Neuronal stem cell (in vitro differentiated cells): ENCODE data around the gene INO80E.
A peak's percentile ranks its signal among the peaks of the same experiment; 100 is the strongest.

Source experiments
- DNase-seq: peaks from one replicate; pipeline ENCODE4 v3.0.0-alpha.2; 2013; ENCODE audit warnings: low spot score
- H2AFZ ChIP-seq: one replicate; pipeline ENCODE4 v1.6.1; 2013; ENCODE audit warnings: mild to moderate bottlenecking, low read length, inconsistent platforms
- H2AK5ac ChIP-seq: 2 replicates; pipeline ENCODE4 v1.6.1; 2013; ENCODE audit warnings: low read depth, mild to moderate bottlenecking, inconsistent platforms, low read length, moderate library complexity, mixed read lengths
- H2BK120ac ChIP-seq: 2 replicates; pipeline ENCODE4 v1.6.1; 2013; ENCODE audit warnings: low read depth, mild to moderate bottlenecking, inconsistent platforms, low read length, moderate library complexity, mixed read lengths
- H2BK12ac ChIP-seq: one replicate; pipeline ENCODE4 v1.6.1; 2013; ENCODE audit warnings: low read length, inconsistent platforms
- H2BK15ac ChIP-seq: 2 replicates; pipeline ENCODE4 v1.6.1; 2013; ENCODE audit warnings: mild to moderate bottlenecking, low read length, inconsistent platforms, mixed read lengths
- H2BK5ac ChIP-seq: one replicate; pipeline ENCODE4 v1.6.1; 2013; ENCODE audit warnings: inconsistent platforms, mild to moderate bottlenecking, low read length, moderate library complexity
- H3K14ac ChIP-seq: one replicate; pipeline ENCODE4 v1.6.1; 2013; ENCODE audit warnings: low read length, inconsistent platforms
- H3K18ac ChIP-seq: 2 replicates; pipeline ENCODE4 v1.6.1; 2013; ENCODE audit warnings: low read length, inconsistent platforms
- H3K23ac ChIP-seq: 2 replicates; pipeline ENCODE4 v1.6.1; 2013; ENCODE audit warnings: low read depth, mild to moderate bottlenecking, mixed read lengths, low read length, inconsistent platforms; ENCODE audit not compliant: poor library complexity
- H3K27ac ChIP-seq: replicated peaks from 3 replicates; pipeline ENCODE4 v1.5.1; 2013; ENCODE audit warnings: low read length, inconsistent platforms
- H3K27me3 ChIP-seq, 3 experiments: 2 replicates each; pipeline ENCODE4 v1.6.1; 2013; ENCODE audit warnings: low read length in 3 of 3, mild to moderate bottlenecking in 2 of 3, inconsistent platforms in 1 of 3, low read depth in 1 of 3, mixed read lengths in 1 of 3, moderate library complexity in 1 of 3; ENCODE audit not compliant: control insufficient read depth in 3 of 3, insufficient read depth in 3 of 3
- H3K36me3 ChIP-seq, 2 donors: replicated peaks in 1 of 2; 2 replicates each; pipeline ENCODE4 v1.6.1; 2013; ENCODE audit warnings: low read length in 2 of 2; ENCODE audit not compliant: control insufficient read depth in 2 of 2, insufficient read depth in 2 of 2
- H3K4ac ChIP-seq: 2 replicates; pipeline ENCODE4 v1.6.1; 2013; ENCODE audit warnings: inconsistent platforms, mild to moderate bottlenecking, low read length, moderate library complexity
- H3K4me1 ChIP-seq, 2 donors: 1 replicate in 1 of 2; 2 replicates in 1 of 2; pipeline ENCODE4 v1.6.1; 2013; ENCODE audit warnings: low read length in 2 of 2, low read depth in 1 of 2; ENCODE audit not compliant: control insufficient read depth in 2 of 2, insufficient read depth in 1 of 2
- H3K4me2 ChIP-seq: one replicate; pipeline ENCODE4 v1.6.1; 2013; ENCODE audit warnings: mild to moderate bottlenecking, low read length, inconsistent platforms; ENCODE audit not compliant: insufficient read depth, poor library complexity, severe bottlenecking
- H3K4me3 ChIP-seq, 2 donors: 2 replicates each; pipeline ENCODE4 v1.5.1; 2013; ENCODE audit warnings: low read length in 2 of 2, mild to moderate bottlenecking in 2 of 2, inconsistent platforms in 1 of 2, moderate library complexity in 1 of 2
- H3K79me1 ChIP-seq: one replicate; pipeline ENCODE4 v1.6.1; 2013; ENCODE audit warnings: low read depth, mild to moderate bottlenecking, inconsistent platforms, low read length, moderate library complexity
- H3K9ac ChIP-seq: one replicate; pipeline ENCODE4 v1.6.1; 2013; ENCODE audit warnings: mild to moderate bottlenecking, low read depth, low read length, inconsistent platforms; ENCODE audit not compliant: poor library complexity
- H3K9me3 ChIP-seq, 2 donors: replicated peaks in 1 of 2; 2 replicates each; pipeline versions ENCODE3 to v1.6.1; 2013; ENCODE audit warnings: low read length in 2 of 2, mild to moderate bottlenecking in 2 of 2, inconsistent platforms in 1 of 2, low read depth in 1 of 2, mixed read lengths in 1 of 2, moderate library complexity in 1 of 2; ENCODE audit not compliant: control insufficient read depth in 2 of 2, insufficient read depth in 1 of 2
- H4K8ac ChIP-seq: one replicate; pipeline ENCODE4 v1.6.1; 2013; ENCODE audit warnings: low read depth, mild to moderate bottlenecking, inconsistent platforms, low read length, moderate library complexity
- H4K91ac ChIP-seq: one replicate; pipeline ENCODE4 v1.6.1; 2013; ENCODE audit warnings: low read length, low read depth, mild to moderate bottlenecking, inconsistent platforms; ENCODE audit not compliant: poor library complexity
- WGBS, 2 donors: extraction: QIAGEN DNeasy Blood & Tissue Kit; methylation state at CpG; one replicate each; pipeline ENCODE4 v1.1.7; 2013; ENCODE audit warnings: missing lambda C conversion rate in 2 of 2, mixed read lengths in 1 of 2; ENCODE audit not compliant: insufficient read length in 2 of 2, insufficient replicate concordance in 1 of 2; ENCODE audit errors: extremely low coverage in 2 of 2; 5-methylcytosine and 5-hydroxymethylcytosine counted together

INO80E gene

DNA sequence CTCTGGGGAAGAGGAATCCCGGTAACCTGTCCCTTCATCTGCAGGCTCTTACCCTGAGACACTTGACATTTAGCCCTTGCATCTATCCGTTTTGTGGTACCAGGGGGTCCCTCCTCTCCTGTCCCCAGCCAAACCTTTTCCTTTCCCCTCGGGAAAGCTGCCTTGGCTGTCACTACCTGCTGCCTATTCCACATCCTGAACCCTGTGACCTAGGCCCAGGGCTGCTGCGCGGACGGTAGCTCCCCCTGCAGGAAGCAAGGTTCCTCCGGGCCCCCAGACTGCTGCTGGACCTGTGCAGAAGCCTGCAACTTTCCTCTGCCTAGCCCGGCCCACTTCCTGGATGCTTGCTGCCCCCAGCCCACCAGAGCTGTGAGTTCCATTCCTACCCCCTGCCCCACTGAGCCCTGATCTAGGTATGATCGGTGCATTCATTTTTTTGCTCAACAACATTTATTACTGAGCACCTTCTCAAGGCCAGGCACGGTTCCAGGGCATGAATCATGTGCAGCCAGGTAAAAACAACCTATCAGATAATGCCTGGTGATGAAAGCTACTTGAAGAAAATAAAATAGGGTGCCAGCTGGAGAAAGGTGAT lies 59.0 kb downstream of the INO80E start:
- peaks cover 4 to 6% of the 10 kb centered on the region in 2 donors for H3K4me1 ChIP-seq
- H3K9ac ChIP-seq = no peak overlapping the region
- no peak overlapping the region for H3K4me2 ChIP-seq
- peak overlapping the region in 1 of 2 donors; percentile 28 for H3K4me3 ChIP-seq
- no peak overlapping the region for H3K18ac ChIP-seq
- WGBS, 2 donors = no CpG with 5 or more reads among the region's 10 CpGs
- H3K14ac ChIP-seq = no peak overlapping the region
- no peaks in the 10 kb centered on the region for H3K79me1 ChIP-seq
- H2AK5ac ChIP-seq = no peak overlapping the region
- no peak overlapping the region for H3K23ac ChIP-seq
- H3K27me3 ChIP-seq = no peaks in the 10 kb centered on the region
- no peaks in the 10 kb centered on the region for H3K9me3 ChIP-seq
- no peak overlapping the region for H2AFZ ChIP-seq
- H3K27ac ChIP-seq = no peak overlapping the region
- H4K8ac ChIP-seq = no peak overlapping the region
- no peak for DNase-seq
- H2BK5ac ChIP-seq = no peak overlapping the region
- H3K4ac ChIP-seq = no peak overlapping the region
- H2BK12ac ChIP-seq = no peak overlapping the region
- peaks cover 2 to 34% of the 10 kb centered on the region in 2 donors for H3K36me3 ChIP-seq
- H2BK15ac ChIP-seq = no peak overlapping the region
- no peak overlapping the region for H2BK120ac ChIP-seq
- H4K91ac ChIP-seq = no peak overlapping the region
